HG03378 (cell line): ENCODE data around the gene FABP3.

Source experiments
- ATAC-seq: cut with Tn5 transposase; IDR thresholded peaks from one replicate; pipeline ENCODE4 v1.9.1; 2021; ENCODE audit warnings: mild to moderate bottlenecking, moderate library complexity; ENCODE audit not compliant: unreplicated experiment

FABP3 gene

GRCh38 chr1:31373897-31374486, 1.1 kb upstream of the FABP3 start:
- ATAC-seq, result no peak

GRCh38 chr1:31372751-31373055, 173 bp downstream of the FABP3 start:
- ATAC-seq, result no peak

DNA sequence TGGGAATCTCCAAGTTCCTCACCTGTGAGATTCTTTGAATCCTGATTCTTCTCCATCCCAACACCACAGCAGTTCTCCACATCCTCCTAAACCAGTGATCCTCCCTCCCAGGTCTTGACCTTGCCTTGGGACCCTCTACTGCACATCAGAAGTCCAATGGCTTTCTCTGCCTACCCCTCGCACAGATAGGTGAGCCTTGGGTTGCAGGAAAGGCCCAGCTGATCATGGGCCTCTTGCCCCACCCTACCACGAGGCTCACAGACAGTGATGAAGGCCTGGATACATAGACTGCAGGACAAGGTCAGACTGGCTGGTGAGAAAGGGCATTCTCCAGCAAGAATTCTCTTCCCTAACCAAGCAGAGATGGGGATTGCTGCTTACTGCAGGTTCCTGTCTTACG, 825 bp downstream of the FABP3 start:
- no peak for ATAC-seq

- ATAC-seq, result no peak
Observed at GRCh38 chr1:31371121-31371959, 1.5 kb downstream of the FABP3 start.

GRCh38 chr1:31370565-31370964, 2.3 kb downstream of the FABP3 start:
- ATAC-seq, result no peak

DNA sequence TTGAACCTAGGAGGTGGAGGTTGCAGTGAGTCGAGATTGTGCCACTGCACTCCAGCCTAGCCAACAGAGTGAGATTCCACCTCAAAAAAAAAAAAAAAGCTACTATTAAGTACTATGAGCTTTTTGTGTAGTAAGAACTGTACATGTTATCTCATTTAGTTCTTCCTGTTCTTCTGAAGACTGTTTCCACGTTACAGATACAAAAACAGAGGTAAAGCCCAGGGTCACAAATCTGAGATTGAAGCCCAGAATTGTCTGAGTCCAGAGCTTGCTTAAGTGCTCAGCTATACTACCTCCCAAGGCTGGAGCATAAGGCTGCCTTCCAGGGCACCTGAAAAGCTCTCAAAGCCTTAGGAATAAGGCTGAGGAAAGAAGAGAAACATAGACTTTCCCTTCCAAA, 2.9 kb downstream of the FABP3 start:
- ATAC-seq, result no peak

DNA sequence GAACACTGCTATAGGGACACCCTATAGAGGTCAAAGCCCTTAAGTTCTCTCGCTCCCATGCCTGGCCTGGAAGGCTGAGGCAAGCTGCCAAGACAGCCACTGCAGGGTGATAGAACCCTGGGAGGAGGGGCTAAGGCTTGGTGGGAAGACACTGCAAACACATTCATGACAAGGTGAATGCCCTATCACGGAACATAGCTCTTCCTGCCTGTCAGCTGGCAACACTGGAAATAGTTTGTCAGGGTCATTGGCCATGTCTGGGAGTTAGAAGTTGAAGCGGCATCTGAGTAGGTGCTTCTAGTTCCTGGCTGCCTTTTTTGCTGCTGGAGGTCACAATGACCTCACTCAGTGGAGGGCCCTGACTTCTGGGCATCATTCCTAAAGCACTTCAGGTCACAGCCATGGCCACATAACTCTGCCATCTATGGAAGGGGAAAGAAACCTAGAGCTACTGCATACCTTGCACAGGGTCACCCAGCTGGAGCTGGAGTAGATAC, 4.2 kb downstream of the FABP3 start:
- no peak for ATAC-seq

DNA sequence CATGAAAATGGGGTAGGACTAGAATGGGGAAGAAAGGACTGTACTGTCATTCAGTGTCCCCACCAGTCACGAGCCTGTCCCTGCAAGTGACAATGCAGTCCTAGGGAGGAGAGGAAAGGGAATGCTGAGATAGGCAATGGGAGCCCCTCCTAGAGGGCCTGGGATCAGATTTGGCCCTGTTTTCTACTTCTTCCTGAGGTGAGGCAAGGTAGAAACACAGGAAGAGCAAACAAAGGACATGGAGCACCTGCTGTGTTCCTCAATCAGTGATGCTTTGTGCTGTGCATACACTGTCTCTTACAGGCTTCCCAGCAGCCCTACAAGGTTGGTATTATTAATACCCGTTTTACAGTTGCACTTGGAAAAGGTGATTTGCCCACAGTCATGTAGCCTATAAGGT, 6.1 kb downstream of the FABP3 start:
- ATAC-seq, result no peak

DNA sequence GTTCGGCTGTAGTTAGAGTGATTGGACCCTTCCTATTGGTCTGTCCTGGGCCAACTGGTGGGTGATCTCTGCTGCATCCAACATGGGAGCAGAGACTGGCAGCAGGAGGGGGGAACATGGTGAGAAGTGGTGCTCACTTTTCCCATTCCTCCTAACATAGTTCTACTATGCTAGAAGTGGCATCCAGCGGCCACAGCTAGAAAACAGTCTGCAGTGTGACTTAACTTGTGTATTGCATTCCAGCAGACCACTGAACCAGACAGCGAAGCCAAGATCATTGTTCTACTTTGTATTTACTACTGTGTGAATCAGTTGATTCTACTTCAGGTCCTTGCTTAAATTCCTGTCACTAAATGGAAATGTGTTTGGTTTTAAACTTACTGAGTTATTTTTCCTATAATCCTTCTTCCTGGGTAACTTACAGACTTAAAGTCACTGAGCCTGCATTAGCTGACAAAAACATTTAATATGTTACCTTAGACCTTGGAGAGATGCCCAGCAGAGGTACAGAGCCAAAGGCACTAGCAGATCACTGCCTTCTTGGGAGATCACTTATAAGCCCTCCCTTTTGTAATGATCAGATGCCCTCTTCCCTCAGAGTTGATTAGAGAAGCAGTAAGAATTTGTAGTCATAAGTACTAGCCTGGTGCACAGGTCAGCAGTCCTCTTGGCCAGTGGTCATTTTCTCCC, 8.2 kb downstream of the FABP3 start:
- ATAC-seq, result no peak

DNA sequence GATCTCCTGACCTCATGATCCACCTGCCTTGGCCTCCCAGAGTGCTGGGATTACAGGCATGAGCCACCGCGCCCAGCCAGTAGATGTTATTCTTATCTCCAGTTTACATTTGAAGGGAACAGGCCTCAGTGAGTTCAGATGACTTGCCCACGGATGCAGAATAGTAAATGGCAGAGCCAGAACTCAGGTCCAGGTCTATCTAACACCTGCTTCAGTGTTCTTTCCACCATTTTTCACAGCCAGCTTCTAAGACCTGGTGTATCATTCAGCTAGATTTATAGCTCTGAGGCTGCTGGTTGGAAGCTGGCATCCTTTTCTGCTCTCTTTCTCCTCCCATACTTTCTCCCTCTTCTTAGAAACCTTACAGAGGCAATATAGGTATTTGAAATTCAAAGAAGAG, 10.8 kb downstream of the FABP3 start:
- no peak for ATAC-seq

DNA sequence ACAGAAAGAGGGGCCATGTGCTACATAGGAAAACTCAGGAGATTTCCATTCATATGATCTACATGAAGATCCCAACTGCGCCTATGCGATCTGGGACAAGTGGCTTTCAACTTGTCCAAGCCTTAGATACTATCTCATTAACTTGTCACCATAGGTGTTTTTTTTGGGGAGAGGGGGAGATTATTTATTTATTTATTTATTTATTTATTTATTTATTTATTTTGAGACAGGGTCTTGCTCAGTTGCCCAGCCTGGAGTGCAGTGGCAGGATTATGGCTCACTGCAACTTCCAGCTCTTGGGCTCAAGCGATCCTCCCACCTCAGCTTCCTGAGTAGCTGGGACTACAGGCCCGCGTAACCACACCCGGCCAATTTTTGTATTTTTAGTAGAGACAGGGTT, 11.3 kb downstream of the FABP3 start:
- no peak for ATAC-seq

- ATAC-seq, result no peak
Observed at GRCh38 chr1:31356427-31356826, 16.4 kb downstream of the FABP3 start.

- no peak for ATAC-seq
Observed at GRCh38 chr1:31354283-31354682, 18.6 kb downstream of the FABP3 start.

DNA sequence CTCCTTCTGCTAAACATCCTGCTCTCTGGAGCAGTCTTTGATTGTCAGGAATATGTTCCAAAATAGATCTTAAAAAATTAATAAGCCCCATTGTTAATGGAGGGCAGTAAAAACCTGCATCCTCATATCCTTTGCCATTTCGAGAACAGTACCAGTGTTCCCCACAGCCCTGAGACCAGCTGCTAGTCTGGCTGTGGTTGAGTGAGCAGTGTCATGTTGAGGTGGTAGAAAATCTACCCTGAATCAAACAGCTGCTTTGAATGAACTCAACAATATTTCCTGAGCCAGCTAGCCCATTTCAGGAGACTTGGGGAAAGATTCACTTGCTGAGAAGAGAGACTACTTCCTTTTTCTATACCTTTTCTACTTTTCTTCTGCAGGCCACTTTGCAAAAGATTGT, 24.4 kb downstream of the FABP3 start:
- ATAC-seq, result no peak

GRCh38 chr1:31346785-31347184, 26.1 kb downstream of the FABP3 start:
- no peak for ATAC-seq

GRCh38 chr1:31345635-31346034, 27.2 kb downstream of the FABP3 start:
- ATAC-seq, result no peak

DNA sequence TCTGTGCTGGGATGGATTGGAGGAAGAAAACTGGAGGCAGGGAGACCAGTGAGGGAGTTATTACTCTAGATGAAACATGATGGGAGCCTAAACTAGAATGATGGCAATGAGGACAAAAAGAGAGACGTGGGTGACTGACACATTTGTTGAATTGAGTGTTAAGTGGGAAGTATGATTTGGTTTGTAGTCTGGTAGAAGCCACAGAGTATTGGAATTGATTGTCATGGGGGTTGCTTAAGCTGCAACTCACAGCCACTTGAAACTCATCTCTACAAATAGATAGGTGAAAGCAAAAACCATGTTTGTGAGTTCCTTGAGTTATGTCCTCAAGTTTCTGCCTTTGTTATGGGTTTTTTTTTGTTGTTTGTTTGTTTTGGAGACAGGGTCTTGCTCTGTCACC, 28.4 kb downstream of the FABP3 start:
- no peak for ATAC-seq

- ATAC-seq, result no peak
Observed at GRCh38 chr1:31336687-31337467, 36.0 kb downstream of the FABP3 start.

GRCh38 chr1:31335007-31335406, 37.9 kb downstream of the FABP3 start:
- ATAC-seq, result no peak

DNA sequence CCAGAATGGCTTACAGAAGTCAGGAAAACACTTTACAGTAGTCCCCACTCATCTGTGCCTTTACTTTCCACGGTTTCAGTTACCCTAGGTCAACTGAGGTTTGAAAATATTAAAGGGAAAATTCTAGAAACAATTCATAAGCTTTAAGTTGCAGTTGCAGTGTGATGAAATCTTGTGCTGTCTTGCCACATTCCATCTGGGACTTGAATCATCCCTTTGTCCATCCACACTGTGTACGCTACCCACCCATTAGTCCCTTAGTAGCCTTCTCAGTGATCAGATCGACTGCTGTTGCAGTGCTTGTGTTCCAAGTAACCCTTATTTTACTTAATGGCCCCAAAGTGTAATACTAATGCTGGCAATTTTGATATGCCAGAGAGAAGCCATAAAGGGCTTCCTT, 45.5 kb downstream of the FABP3 start:
- no peak for ATAC-seq

- no peak for ATAC-seq
Observed at GRCh38 chr1:31326461-31326860, 46.4 kb downstream of the FABP3 start.
